ENCODE measurements around the gene CDH12.
"Not testable (repeated sequence)": the region's sequence is repeated elsewhere in the genome, so short reads cannot be mapped to it uniquely, and the experiment has no call there.

CDH12 gene

DNA sequence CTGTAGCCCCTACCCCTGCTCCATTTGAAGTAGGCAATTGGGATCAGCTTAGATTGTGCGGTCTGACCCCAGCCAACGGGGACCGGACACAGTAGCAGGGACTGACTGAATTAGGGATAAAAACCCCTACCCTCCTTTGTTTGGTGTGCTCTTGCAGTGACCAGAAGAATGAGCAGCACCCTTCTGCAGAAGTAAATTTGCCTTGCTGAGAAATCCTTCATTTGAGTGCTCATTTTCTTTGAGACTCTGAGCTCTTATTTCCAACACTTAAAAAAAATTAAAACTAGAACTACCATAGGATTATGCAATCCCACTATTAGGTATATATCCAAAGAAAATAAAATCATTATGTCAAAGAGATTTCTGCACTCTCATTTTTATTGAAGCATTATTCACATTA lies 560.0 kb downstream of the CDH12 start:
- no peak for DNase-seq (ENCODE audit: low read depth in 2 of 2)

GRCh38 chr5:22278164-22278563 lies 575.0 kb downstream of the CDH12 start:
- DNase-seq (ENCODE audit: low read depth in 2 of 2) = no peak

GRCh38 chr5:22277006-22277405 lies 576.1 kb downstream of the CDH12 start:
- no peak for DNase-seq (ENCODE audit: low read depth in 2 of 2)

GRCh38 chr5:22265855-22266254 lies 587.3 kb downstream of the CDH12 start:
- not testable (repeated sequence) for DNase-seq (ENCODE audit: low read depth in 2 of 2)

DNA sequence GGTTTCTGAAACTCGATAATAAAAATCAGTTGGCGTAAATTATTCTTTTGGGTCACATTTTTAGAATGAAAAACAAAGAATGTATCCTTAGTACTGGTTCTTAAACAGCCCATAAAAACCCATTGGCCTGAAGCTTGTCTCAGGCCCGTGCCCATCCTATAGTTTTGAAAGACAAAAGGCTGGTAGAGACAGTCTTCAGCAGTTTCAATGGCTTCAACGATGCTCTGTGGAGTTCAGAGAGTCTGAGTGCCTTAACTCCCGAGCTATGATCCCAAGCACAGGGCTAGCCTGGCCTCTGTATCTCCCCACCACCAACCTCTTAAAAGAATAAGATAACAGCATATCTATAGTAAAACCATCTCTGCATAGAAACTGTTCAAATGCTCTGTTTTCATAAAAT lies 595.0 kb downstream of the CDH12 start:
- DNase-seq (ENCODE audit: low read depth in 2 of 2) = no peak

DNA sequence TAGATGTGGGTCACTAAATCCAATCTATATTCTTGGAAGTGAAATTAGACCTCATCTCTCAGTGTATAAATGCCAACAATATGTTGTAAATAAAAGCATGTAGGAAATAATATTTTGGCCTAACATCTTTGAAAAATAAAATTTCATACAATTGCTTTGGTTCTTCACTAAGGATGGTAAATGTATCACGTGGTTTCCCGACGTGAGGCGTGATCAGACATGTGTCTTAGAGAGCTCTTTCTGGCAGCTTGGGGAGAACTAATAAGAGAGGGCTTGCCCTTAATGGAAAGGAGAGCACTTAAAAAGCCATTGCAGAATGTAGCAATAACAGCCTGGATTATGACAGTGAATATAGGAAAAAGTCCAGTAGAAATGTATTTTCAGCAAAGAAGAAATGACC lies 602.6 kb downstream of the CDH12 start:
- no peak for DNase-seq (ENCODE audit: low read depth in 2 of 2)

DNA sequence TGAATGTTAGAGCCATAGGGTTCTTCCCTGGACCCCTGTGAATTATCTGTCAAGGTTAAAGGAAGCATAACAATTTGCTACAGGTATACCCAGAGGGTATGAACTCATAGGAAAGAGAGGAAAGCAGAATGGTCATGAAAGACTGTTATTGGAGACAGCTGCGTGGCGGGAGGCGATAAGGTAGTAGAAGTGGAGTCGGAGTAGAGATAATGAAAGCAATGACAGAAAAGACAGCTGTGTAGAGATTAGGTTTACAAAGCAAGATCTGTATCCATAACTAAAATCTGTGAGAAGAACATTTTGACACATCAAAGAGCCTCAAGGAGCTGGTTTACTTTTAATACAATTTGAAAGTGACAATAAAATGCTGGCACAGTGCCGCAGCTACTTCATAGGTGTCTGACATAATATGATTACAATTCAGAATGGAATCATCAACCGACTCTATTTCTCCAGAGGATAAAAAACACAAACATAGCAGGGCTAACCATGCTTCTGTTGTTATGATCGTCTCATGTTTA lies 603.9 kb downstream of the CDH12 start:
- DNase-seq (ENCODE audit: low read depth in 2 of 2) = no peak

DNA sequence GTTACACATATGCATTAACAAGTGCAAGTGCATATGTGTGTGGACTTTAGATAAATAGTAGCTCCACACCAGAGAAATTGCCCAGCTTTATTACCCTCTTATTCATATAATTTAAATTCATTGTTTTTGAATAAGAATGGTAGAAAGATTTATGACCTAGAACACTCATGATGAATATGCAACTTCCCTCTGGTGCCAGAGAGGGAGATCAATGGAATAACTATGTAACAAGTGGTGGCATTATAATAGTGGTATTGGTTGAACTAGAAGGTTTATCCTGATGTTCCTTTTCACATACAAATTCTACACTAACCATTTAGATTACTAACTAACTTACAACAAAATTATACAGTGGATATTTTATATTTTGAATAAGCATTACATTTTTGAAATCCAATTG lies 607.4 kb downstream of the CDH12 start:
- no peak for DNase-seq (ENCODE audit: low read depth in 2 of 2)

GRCh38 chr5:22242532-22242931 lies 610.6 kb downstream of the CDH12 start:
- DNase-seq (ENCODE audit: low read depth in 2 of 2) = no peak

- DNase-seq (ENCODE audit: low read depth in 2 of 2) = no peak
These were observed 615.1 kb downstream of the CDH12 start for GRCh38 chr5:22238047-22238446.

- no peak for DNase-seq (ENCODE audit: low read depth in 2 of 2)
These were observed 626.7 kb downstream of the CDH12 start for GRCh38 chr5:22226423-22226822.

- DNase-seq (ENCODE audit: low read depth in 2 of 2) = no peak
These were observed 630.1 kb downstream of the CDH12 start for GRCh38 chr5:22223079-22223478.

DNA sequence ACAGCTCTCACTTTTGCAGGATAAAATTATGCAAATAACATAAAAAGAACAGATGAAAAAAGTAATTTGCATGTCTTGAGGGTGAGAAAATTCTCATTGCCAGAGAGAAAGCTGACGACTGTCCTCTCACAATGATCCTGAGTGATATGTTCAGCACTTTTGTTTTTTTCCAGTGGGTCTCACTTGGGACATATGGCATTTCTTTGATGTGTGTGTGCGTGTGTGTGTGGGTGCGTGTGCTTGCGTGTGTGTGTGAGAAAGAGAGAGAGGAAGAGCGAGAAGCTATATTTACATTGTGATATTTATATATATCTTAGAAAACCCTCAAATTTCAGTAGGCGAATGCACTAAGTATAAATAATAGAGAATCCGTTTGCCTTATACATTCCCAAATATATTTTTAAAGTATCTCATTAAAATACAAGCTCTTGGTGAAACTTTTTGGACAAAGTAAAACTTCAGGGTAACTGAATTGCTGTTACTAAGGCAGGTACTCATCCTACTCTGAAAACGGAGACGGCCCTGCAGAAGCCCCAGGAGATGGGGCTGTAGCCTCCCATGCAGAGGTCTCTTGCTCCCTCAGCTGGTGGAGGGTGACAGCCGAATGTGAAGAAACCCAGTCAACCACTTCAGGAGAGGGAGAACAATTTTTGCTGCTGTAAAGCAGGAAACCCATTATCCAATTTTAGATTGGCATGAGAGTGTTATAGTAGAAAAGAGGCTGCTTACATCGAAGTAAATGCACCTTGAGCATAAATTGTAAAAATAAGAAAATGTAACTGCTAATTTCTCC lies 639.2 kb downstream of the CDH12 start:
- not testable (repeated sequence) for DNase-seq (ENCODE audit: low read depth in 2 of 2)

DNA sequence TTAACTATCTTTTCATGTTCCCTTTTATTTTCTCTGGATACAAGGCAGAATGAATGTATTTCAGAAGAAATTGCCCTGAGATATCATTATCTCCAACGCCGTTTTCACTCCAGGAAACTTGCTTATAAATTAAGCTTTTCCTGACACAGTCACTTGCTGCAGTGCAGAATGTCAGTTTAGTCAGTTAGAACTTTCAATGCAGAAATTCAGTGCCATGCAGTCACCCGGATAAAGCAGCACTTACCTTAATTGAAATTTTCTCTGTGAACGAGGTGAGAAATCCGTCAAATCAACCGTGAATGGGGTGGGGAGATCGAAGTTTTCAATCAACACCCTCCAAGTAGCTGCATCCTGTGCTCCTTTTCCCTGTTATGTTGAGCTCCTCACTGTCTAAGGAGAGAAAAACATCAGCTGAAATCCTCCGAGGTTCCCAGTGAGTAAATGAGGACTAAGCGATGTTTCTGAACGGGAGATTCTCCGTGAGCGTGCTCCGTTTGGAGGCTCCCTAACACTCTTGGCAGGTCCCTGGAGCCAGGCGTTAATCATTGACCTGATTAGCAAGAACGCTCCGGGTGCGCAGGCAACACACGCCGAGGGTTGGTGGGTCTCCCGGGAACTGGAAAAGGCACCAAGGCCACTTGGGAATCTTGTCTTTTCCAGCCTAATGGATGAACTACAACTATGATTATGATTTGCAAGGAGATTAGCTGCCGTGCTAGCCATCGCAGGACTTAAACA lies 640.7 kb downstream of the CDH12 start:
- DNase-seq (ENCODE audit: low read depth in 2 of 2) = not testable (repeated sequence)

DNA sequence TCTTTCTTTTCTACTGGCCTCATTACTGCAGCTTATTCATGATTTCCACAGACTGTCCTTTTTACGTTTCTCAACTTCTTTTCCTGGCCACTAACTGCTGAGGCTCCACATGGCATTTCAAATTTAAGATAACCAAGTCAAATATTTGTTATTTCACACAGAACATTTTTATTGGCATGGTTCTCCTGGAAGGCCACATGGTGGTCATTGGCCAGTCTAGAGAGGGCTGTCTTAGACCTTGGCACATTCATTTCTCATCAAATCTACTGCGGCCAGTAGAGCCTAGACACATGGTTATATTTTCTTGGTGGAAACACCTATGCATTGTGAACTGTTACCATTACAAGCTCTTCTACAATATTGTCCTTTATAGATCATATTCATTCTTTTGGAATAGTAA lies 644.7 kb downstream of the CDH12 start:
- DNase-seq (ENCODE audit: low read depth in 2 of 2) = not testable (repeated sequence)

- DNase-seq (ENCODE audit: low read depth in 2 of 2) = not testable (repeated sequence)
These were observed 664.5 kb downstream of the CDH12 start for GRCh38 chr5:22188651-22189050.

GRCh38 chr5:22187632-22188228 lies 665.4 kb downstream of the CDH12 start:
- DNase-seq (ENCODE audit: low read depth in 2 of 2) = not testable (repeated sequence)

DNA sequence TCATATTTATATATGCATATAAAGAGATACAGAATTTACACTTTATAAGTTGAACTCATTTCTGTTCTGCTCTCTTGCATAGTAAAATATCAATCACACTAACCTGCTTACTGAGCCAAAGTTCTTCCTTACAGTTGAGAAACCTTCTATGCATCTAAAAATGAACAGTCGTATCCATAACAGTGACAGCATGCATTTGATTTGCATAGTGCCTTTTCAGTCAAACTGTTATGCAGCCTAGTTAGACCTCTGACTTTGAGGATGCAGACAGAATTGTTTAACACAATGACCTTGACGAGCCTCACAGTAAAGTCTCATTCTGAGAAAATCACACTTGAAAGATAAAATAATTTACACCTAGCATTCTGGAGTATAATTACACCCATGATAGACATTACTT lies 683.9 kb downstream of the CDH12 start:
- DNase-seq (ENCODE audit: low read depth in 2 of 2) = not testable (repeated sequence)

DNA sequence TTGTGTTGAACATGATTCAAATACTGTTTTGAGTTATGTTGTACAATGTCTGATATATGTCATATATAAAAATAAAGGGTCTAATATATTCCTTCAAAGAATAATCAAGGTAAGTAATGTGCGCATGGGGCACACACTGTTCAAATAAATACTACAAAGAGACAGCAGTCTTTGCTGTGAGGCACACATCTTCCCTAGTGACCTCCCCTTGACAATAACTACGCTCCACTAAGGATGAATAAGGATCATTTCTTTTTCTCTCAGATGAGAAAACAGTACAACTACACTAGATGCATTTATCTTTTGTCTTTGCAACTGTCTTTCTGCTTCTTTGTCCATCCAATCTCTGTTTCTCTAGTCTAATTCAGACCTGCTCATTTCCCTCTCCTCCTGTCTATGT lies 684.4 kb downstream of the CDH12 start:
- not testable (repeated sequence) for DNase-seq (ENCODE audit: low read depth in 2 of 2)

GRCh38 chr5:22165931-22166330 lies 687.2 kb downstream of the CDH12 start:
- DNase-seq (ENCODE audit: low read depth in 2 of 2) = not testable (repeated sequence)

GRCh38 chr5:22164910-22165748 lies 688.0 kb downstream of the CDH12 start:
- not testable (repeated sequence) for DNase-seq (ENCODE audit: low read depth in 2 of 2)

DNA sequence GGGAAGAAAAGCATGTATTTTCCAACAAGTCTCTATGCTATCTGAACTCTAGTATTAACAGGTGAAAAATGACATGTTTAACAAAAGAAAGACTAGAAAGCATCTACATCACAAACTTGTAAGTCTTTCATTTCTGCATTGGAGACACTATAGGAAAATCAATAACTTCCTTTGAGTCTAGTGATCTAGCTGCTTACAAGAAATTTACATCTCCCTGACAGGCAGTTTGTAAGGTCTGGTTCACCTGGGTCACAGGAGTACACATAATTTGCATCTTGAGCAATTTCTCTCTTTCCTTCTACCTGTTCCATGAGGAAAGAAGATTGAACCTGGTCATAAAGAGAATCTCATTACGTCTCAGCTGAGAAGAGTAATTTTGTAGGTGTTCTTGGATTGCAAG lies 696.2 kb downstream of the CDH12 start:
- DNase-seq (ENCODE audit: low read depth in 2 of 2) = not testable (repeated sequence)
